Left colon (tissue), 2 donors: ENCODE data around the gene BMPR1B. TPM values are rescaled to one million over a fixed set of nuclear protein-coding genes. Genes with fewer than 3 reads are reported as not detected.

Source experiments
- ATAC-seq: fragments of 200-7000 bp; cut with Tn5 transposase; one replicate; pipeline ENCODE4 v1.9.1; 2020; ENCODE audit warnings: mild to moderate bottlenecking, moderate library complexity
- DNase-seq, 2 donors: peaks; one replicate each; pipeline ENCODE4 v3.0.0-alpha.2; 2020
- intact Hi-C, 2 donors: fragments of 100-400 bp; cut with DNase I in 1 of 2; cut with micrococcal nuclease in 1 of 2; formaldehyde crosslinking; loops; one replicate each; pipeline versions ENCODE4 v1.11.2 to v1.14.0; 2022; cut with DNase I, micrococcal nuclease
- total RNA-seq, 2 donors: library from RNA; stranded (reverse); fragmentation: NEBNext Ultra II Directional; extraction: Animal tissue kit (Norgen Biotek cat#: 25700); gene quantifications; one replicate each; pipeline ENCODE4 v1.2.1, GENCODE V29; 2021
- donor health status: DM: no; HTN: no; CAD: no.
- donor health status: DM: yes; HTN: yes; CAD: no.

BMPR1B gene
- total RNA-seq, 2 donors from 2014 or later = 0.21 to 0.47 TPM

GRCh38 chr4:94933799-94934198 lies 176.0 kb downstream of the BMPR1B start:
- no peak for DNase-seq
- ATAC-seq = no peak
- intact Hi-C loops = no loop called here

GRCh38 chr4:94934201-94934600 lies 176.4 kb downstream of the BMPR1B start:
- ATAC-seq = no peak
- no peak for DNase-seq
- intact Hi-C loops = no loop called here

- intact Hi-C loops = no loop called here
- ATAC-seq = no peak
- no peak for DNase-seq
Measured at GRCh38 chr4:94934864-94935263, 177.1 kb downstream of the BMPR1B start.

GRCh38 chr4:94936854-94937253 lies 179.1 kb downstream of the BMPR1B start:
- DNase-seq (no peak), ATAC-seq (no peak)
- intact Hi-C loops = no loop called here

GRCh38 chr4:94939791-94940519 lies 182.2 kb downstream of the BMPR1B start:
- ATAC-seq (no peak), DNase-seq (no peak)
- intact Hi-C loops = no loop called here

- ATAC-seq (no peak), DNase-seq (no peak)
- intact Hi-C loops = no loop called here
Measured at GRCh38 chr4:94940520-94940908, 182.8 kb downstream of the BMPR1B start.

GRCh38 chr4:94941706-94942105 lies 184.0 kb downstream of the BMPR1B start:
- DNase-seq (no peak), ATAC-seq (no peak)
- intact Hi-C loops = no loop called here

GRCh38 chr4:94944726-94945125 lies 187.0 kb downstream of the BMPR1B start:
- intact Hi-C loops = no loop called here

GRCh38 chr4:94947681-94948108 lies 189.9 kb downstream of the BMPR1B start:
- no peak for DNase-seq
- ATAC-seq = no peak
- intact Hi-C loops = no loop called here

More at GRCh38 chr4:94944726-94945125, 187.0 kb downstream of the BMPR1B start:
- no peak for DNase-seq
- no peak for ATAC-seq

GRCh38 chr4:94954251-94954650 lies 196.5 kb downstream of the BMPR1B start:
- ATAC-seq = no peak
- DNase-seq = no peak
- intact Hi-C loops = no loop called here

- ATAC-seq (no peak), DNase-seq (no peak)
- intact Hi-C loops = no loop called here
Measured at GRCh38 chr4:94957030-94957429, 199.3 kb downstream of the BMPR1B start.

- no peak for ATAC-seq
- no peak for DNase-seq
- intact Hi-C loops = no loop called here
Measured at GRCh38 chr4:94959307-94959706, 201.6 kb downstream of the BMPR1B start.

- DNase-seq (no peak), ATAC-seq (no peak)
- intact Hi-C loops = no loop called here
Measured at GRCh38 chr4:94960708-94961107, 203.0 kb downstream of the BMPR1B start.

GRCh38 chr4:94961420-94961819 lies 203.7 kb downstream of the BMPR1B start:
- ATAC-seq = no peak
- intact Hi-C loops = no loop called here
- no peak for DNase-seq

GRCh38 chr4:94962484-94962883 lies 204.7 kb downstream of the BMPR1B start:
- ATAC-seq (no peak), DNase-seq (no peak)
- intact Hi-C loops = no loop called here

GRCh38 chr4:94965852-94966251 lies 208.1 kb downstream of the BMPR1B start:
- ATAC-seq = no peak
- DNase-seq = no peak
- intact Hi-C loops = no loop called here

- ATAC-seq (no peak), DNase-seq (no peak)
- intact Hi-C loops = no loop called here
Measured at GRCh38 chr4:94968493-94968892, 210.7 kb downstream of the BMPR1B start.

- intact Hi-C loops = no loop called here
Measured at GRCh38 chr4:94970650-94971049, 212.9 kb downstream of the BMPR1B start.

GRCh38 chr4:94974773-94975172 lies 217.0 kb downstream of the BMPR1B start:
- no peak for ATAC-seq
- intact Hi-C loops = no loop called here
- no peak for DNase-seq

More at GRCh38 chr4:94970650-94971049, 212.9 kb downstream of the BMPR1B start:
- ATAC-seq (no peak), DNase-seq (no peak)

GRCh38 chr4:94976371-94977011 lies 218.7 kb downstream of the BMPR1B start:
- intact Hi-C loops = no loop called here
- no peak for DNase-seq
- ATAC-seq = no peak

GRCh38 chr4:94978904-94979303 lies 221.1 kb downstream of the BMPR1B start:
- intact Hi-C loops = no loop called here

More at GRCh38 chr4:94978904-94979303, 221.1 kb downstream of the BMPR1B start:
- ATAC-seq (no peak), DNase-seq (no peak)
